Subcutaneous abdominal adipose tissue (tissue), 5 donors: ENCODE results near the gene BIN2.

Source experiments
- H3K27ac ChIP-seq: one replicate; pipeline ENCODE4 v1.7.0; 2013; ENCODE audit warnings: low read depth, mild to moderate bottlenecking, inconsistent platforms, low read length, moderate library complexity
- H3K27me3 ChIP-seq, 5 donors: one replicate each; pipeline ENCODE4 v1.7.0; 2013; ENCODE audit warnings: low read length in 5 of 5, inconsistent platforms in 1 of 5; ENCODE audit not compliant: control insufficient read depth in 5 of 5, insufficient read depth in 4 of 5
- H3K36me3 ChIP-seq, 5 donors: one replicate each; pipeline ENCODE4 v1.7.0; 2013; ENCODE audit warnings: low read length in 5 of 5; ENCODE audit not compliant: control insufficient read depth in 5 of 5, insufficient read depth in 5 of 5
- H3K4me1 ChIP-seq, 5 donors: one replicate each; pipeline ENCODE4 v1.7.0; 2013; ENCODE audit warnings: low read length in 5 of 5, mild to moderate bottlenecking in 3 of 5, moderate library complexity in 1 of 5; ENCODE audit not compliant: control insufficient read depth in 5 of 5, insufficient read depth in 5 of 5
- H3K4me3 ChIP-seq, 5 donors: one replicate each; pipeline ENCODE4 v1.7.0; 2013; ENCODE audit warnings: low read length in 5 of 5, low read depth in 1 of 5
- H3K9ac ChIP-seq, 5 donors: one replicate each; pipeline ENCODE4 v1.7.0; 2013; ENCODE audit warnings: low read length in 5 of 5, mild to moderate bottlenecking in 4 of 5, moderate library complexity in 3 of 5
- H3K9me3 ChIP-seq, 5 donors: one replicate each; pipeline ENCODE4 v1.7.0; 2013; ENCODE audit warnings: low read length in 5 of 5; ENCODE audit not compliant: control insufficient read depth in 5 of 5
- donor health status: healthy.
- donor health status: healthy.
- donor health status: healthy.
- donor health status: healthy.
- donor health status: healthy.

Gene BIN2

DNA sequence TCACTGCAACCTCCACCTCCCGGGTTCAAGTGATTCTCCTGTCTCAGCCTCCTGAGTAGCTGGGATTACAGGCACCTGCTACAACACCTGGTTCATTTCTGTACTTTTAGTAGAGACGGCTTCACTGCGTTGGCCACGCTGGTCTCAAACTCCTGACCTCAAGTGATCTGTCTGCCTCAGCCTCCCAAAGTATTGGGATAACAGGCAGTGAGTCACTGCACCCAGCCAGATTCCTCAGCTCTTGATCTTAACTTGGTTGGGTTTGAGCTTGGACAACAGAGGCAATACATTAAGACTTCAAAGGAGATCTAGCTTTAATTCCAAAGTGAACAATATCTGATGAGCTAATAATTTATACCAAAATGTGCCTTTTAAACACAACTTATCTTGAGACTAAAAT lies 79.7 kb downstream of the BIN2 start:
- Histone ChIP-seq H3K9me3 (no peaks in the 10 kb centered on the region), H3K36me3 (peaks cover 15 to 52% (median 39%) of the 10 kb centered on the region in 5 donors), H3K9ac (no peak overlapping the region), H3K4me1 (peaks cover 6 to 60% (median 48%) of the 10 kb centered on the region in 5 donors), H3K27ac (no peak overlapping the region), H3K4me3 (no peak overlapping the region), H3K27me3 (no peaks in the 10 kb centered on the region)

DNA sequence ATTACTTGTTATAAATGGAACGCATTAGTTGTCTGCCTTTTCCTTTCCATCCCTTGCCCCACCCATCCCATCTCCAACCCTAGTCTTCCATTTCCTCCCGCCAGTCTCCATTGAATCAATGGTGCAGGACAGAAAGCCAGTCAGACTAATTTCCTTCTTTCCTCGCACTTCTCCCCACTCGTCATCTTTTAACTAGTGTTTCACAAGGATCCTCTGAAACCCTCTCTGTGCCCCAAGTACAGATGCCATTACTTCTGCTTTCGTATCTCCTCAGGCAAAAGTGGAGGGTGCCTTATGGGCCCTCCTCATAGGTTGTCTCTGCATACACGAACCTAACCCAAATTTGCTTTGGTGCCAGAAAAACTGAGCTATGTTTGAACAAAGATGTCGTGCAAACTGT lies 81.1 kb downstream of the BIN2 start:
- Histone ChIP-seq H3K4me3 (no peak overlapping the region), H3K4me1 (peaks cover 6 to 64% (median 50%) of the 10 kb centered on the region in 5 donors), H3K9me3 (no peaks in the 10 kb centered on the region), H3K27me3 (no peaks in the 10 kb centered on the region), H3K36me3 (peaks cover 15 to 52% (median 39%) of the 10 kb centered on the region in 5 donors), H3K27ac (no peak overlapping the region), H3K9ac (no peak overlapping the region)

- H3K9ac ChIP-seq: no peak overlapping the region
- no peak overlapping the region for H3K4me3 ChIP-seq
- H3K36me3 ChIP-seq: peaks cover 15 to 52% (median 39%) of the 10 kb centered on the region in 5 donors
- H3K9me3 ChIP-seq: no peaks in the 10 kb centered on the region
- H3K4me1 ChIP-seq: peaks cover 3 to 57% (median 44%) of the 10 kb centered on the region in 5 donors
- H3K27me3 ChIP-seq: no peaks in the 10 kb centered on the region
- H3K27ac ChIP-seq: no peak overlapping the region
Measured at GRCh38 chr12:51242120-51242519, 81.9 kb downstream of the BIN2 start.

GRCh38 chr12:51240971-51241370 lies 83.0 kb downstream of the BIN2 start:
- peak overlapping the region; percentile 47 for H3K27ac ChIP-seq

DNA sequence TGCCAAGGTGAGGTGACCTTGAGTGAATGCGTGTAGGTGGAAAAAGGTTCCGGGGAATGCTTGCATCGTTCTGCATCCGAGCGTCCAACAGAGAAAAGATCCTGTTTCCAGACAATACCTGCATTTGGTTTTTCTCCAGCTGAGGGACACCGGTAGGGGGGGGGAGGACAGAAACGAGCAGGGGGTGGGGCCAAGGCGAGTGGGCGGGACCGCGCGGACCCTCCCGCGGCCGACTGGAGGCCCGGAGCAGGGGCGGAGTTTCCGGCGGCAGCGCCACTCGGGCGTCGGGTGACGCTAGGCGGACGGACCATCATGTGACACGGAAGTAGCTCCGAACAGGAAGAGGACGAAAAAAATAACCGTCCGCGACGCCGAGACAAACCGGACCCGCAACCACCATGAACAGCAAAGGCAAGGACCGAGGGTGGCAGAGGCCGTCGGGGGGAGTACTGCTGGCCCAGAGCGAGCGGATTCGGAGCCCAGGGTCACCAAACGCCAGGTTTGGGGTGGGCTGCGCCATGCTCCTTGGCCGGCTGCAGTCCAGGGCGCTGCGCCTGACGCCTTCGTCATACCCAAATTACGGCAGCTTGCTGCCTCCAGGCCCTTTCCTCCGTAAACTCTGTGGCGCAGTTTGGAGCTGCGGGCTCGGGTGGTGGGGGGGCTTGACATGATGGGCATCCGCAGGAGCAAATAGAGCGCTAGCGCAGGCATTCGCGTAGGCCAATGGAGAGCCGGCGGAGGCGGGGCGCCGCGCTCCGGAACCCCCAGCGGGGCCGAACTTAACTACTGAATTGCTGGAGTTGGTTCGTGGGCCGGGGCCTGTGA lies 85.3 kb downstream of the BIN2 start, which contains the start of gene DAZAP2:
DAZAP2 (plus strand) TSS at position 317 of the 825 bp plus-strand sequence; CDS start at position 399, 82 bp downstream.
- no peaks in the 10 kb centered on the region for H3K9me3 ChIP-seq
- peaks cover 0 to 37% (median 26%) of the 10 kb centered on the region in 5 donors for H3K4me1 ChIP-seq
- peak within 1 kb of the TSS; percentile 100 for H3K9ac ChIP-seq
- H3K27ac ChIP-seq: peak within 1 kb of the TSS; percentile 100
- H3K27me3 ChIP-seq: no peaks in the 10 kb centered on the region
- H3K36me3 ChIP-seq: peaks cover 13 to 33% (median 30%) of the 10 kb centered on the region in 5 donors
- peak within 1 kb of the TSS; percentile 97 to 100 (median 100) for H3K4me3 ChIP-seq

More at GRCh38 chr12:51240971-51241370, 83.0 kb downstream of the BIN2 start:
- peak overlapping the region in 1 of 5 donors; percentile 28 for H3K9ac ChIP-seq
- H3K9me3 ChIP-seq: no peaks in the 10 kb centered on the region
- H3K27me3 ChIP-seq: no peaks in the 10 kb centered on the region
- H3K4me3 ChIP-seq: no peak overlapping the region
- H3K4me1 ChIP-seq: peaks cover 0 to 47% (median 32%) of the 10 kb centered on the region in 5 donors
- H3K36me3 ChIP-seq: peaks cover 15 to 52% (median 39%) of the 10 kb centered on the region in 5 donors

DNA sequence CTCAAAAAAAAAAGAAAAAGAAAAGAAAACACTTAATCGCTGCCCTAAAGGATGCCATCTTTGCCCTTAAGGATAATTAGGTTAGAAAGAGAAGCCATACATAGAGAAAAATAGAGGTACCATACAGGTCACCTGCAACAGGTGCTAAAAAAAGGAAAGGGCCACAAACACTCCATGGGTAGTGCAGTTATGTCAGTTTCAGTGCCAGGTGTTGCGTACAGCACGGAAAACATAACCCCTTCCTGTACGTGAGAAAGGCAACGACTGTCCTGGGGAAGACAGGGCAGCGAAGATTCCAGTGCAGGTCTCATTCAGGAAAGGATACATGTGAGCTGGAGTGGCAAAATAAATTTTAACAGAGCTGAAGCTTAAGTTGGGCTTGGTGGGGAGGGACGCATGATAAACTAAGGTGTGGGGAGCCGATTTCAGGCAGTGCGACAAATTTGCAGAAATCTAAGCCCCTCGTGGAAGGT lies 85.9 kb downstream of the BIN2 start:
- Histone ChIP-seq H3K4me1 (peaks cover 0 to 35% (median 26%) of the 10 kb centered on the region in 5 donors), H3K9ac (peak overlapping the region in 4 of 5 donors; percentile 52 to 100 (median 90)), H3K27me3 (no peaks in the 10 kb centered on the region), H3K27ac (peak overlapping the region; percentile 100), H3K36me3 (peaks cover 13 to 30% (median 28%) of the 10 kb centered on the region in 5 donors), H3K4me3 (peak overlapping the region; percentile 97 to 100 (median 100)), H3K9me3 (no peaks in the 10 kb centered on the region)

DNA sequence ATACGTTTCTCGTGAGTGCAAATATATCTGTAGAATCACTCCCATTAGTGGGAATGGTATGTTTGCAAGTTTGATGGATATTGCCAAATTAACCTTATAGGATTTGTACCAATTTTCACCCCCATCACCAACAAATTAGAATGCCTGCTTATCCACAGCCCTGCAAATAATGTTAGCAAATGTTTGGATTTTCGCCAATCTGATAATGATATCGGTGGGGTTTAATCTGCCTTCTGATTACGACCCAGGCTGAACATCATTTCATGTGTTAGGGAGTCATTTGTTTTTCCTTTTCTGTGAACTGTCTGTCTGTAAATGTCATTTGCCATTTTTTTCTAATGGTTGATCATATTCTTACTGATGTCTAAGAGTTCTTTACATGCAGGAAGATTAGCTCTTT lies 89.4 kb downstream of the BIN2 start:
- no peak overlapping the region for H3K9ac ChIP-seq
- H3K4me1 ChIP-seq: peaks cover 0 to 7% (median 6%) of the 10 kb centered on the region in 5 donors
- no peaks in the 10 kb centered on the region for H3K9me3 ChIP-seq
- H3K27me3 ChIP-seq: no peaks in the 10 kb centered on the region
- H3K36me3 ChIP-seq: no peaks in the 10 kb centered on the region
- H3K27ac ChIP-seq: no peak overlapping the region
- H3K4me3 ChIP-seq: no peak overlapping the region

DNA sequence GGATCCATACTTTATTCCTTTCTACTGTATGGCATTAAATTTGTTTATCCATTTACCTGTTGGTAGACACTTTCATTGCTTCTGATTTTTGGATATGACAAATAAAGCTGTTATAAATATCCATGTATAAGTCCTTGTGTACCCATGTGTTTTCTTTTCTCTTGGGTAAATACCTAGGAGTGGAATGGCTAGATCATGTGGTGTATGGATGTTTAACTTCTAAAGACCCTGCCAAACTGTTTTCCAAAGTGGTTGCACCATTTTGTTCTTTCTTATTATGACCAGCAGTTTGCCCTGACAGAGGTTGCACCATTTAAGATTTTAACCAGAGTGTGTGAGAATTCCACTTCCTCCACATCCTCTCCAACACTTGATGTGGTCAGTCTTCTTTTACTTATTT lies 91.3 kb downstream of the BIN2 start:
- no peaks in the 10 kb centered on the region for H3K27me3 ChIP-seq
- no peaks in the 10 kb centered on the region for H3K4me1 ChIP-seq
- H3K36me3 ChIP-seq: no peaks in the 10 kb centered on the region
- H3K27ac ChIP-seq: no peak overlapping the region
- no peaks in the 10 kb centered on the region for H3K9me3 ChIP-seq
- H3K9ac ChIP-seq: no peak overlapping the region
- H3K4me3 ChIP-seq: no peak overlapping the region
